ENCODE results near the gene FHIT. TPM values are rescaled to one million over a fixed set of nuclear protein-coding genes. Genes with fewer than 3 reads are reported as not detected.

FHIT gene
- total RNA-seq, 1 experiment from 2014 or later = 2.1 TPM

- DNase-seq (ENCODE audit: extremely low read depth, low read depth) = no peak
Observed at GRCh38 chr3:59733041-59733809, 1518.0 kb downstream of the FHIT start.

DNA sequence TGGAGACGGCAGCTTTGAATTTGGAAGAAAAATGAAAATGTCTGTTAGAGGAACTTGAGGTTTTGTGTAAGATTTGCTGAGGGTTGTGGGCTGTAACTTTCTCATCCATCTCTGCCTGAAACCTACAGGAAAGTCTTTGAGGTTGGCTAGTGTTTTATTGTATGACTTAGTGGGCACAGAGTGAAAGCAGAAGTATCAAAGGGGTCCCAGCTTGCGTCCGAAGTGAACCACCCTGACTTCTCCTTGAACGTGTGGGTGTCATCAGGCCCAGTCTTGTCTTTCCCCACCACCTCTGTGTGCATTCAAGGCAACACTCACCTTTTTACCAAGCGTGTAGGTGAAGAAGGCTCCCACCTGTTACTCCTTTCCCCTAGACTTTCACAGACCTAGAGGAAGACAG lies 1519.3 kb downstream of the FHIT start:
- DNase-seq (ENCODE audit: extremely low read depth, low read depth) = no peak

DNA sequence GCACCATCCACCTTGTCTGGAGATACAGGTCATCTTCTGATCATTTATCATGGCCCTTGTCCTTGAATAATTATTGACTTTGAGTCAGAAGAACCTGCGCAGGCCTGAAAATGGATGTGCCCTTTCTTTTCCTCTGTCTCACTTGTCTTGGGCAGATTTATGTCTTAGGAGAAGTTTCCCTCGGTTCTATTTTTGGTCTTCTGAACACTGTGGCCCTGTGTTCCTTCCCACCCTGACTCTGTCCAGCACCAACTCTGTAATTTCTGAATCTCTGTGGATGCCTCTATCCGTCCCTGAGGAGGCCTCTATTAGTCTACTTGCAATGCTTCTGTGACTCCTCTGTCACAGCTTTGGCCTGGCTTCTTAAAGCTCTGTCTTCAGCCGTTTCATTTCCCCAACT lies 1520.7 kb downstream of the FHIT start:
- no peak for DNase-seq (ENCODE audit: extremely low read depth, low read depth)

DNA sequence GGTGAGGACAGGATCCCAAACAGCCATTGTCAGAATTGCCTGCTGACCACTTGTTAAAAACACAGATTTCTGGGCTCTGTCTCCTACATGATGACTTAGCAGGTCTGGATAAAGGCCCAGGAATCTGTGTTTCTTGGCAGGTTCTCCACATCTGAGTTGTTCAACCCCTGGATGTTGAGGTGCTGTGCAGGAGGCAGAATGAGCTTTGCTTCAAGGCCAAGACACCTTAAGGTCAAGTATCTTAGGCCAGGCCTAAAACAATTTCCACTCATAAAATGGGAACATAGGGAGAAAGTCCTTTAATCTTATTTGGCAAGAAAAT lies 1522.7 kb downstream of the FHIT start:
- no peak for DNase-seq (ENCODE audit: extremely low read depth, low read depth)

GRCh38 chr3:59727902-59728586 lies 1523.2 kb downstream of the FHIT start:
- DNase-seq (ENCODE audit: extremely low read depth, low read depth) = no peak

GRCh38 chr3:59726279-59726678 lies 1525.0 kb downstream of the FHIT start:
- no peak for DNase-seq (ENCODE audit: extremely low read depth, low read depth)

GRCh38 chr3:59717679-59718205 lies 1533.5 kb downstream of the FHIT start:
- no peak for DNase-seq (ENCODE audit: extremely low read depth, low read depth)

GRCh38 chr3:59714066-59714465 lies 1537.2 kb downstream of the FHIT start:
- no peak for DNase-seq (ENCODE audit: extremely low read depth, low read depth)

DNA sequence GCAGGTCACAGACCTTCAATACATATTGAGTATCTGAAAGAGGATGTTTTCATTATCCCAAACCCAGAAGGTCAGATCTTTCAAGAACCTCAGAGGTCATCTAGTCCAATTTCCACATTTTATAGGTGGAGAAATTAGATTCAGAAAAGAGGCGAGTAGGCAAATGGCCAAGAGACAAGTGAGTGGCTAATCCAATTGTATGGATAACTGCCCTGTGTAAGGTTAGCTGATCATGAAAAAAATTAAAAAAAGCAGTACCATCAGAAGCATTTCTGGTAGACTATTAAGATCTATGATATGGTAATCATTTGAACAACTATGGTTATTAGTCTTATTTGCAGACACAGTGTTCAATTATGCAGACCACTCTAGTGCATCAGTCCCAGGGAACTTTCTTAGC lies 1540.7 kb downstream of the FHIT start:
- no peak for DNase-seq (ENCODE audit: extremely low read depth, low read depth)

DNA sequence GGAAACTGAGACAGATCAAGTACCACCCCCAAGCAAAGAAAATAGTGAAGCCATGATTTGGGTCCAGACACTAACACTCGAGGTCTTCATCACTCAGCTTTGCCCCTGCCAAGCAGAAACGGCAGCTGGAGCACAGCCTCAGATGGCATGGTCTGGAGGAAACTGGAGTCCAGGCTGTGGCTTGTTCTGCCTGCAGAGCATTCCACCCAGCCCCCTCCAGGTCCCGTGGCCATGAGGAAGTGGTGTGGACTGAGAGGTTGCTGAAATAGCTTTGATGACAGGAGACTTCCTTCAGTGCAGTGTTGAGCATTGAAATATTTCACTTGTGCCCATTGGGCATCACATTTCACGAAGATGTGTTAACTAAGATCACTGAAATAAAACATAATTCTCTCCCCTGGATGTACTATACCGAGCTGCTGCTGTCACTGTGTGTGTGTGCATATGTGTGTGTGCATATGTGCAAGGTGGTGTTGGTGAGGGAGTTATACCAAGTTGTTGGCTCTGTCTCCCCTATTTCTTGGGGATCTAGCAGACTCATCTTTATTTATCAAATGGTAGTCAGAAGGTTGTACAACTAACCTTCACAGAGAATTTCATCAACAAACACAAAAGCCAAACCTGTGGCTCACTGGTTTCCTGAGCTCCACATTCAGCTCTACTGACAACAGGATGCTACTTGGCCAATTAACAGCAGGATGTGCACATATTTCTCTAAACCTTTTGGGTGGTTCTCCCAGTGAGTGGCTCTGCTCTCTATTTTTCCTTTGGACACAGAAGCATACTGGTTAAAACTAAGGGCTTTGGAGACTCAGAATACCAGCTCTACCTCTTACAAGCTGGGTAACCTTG lies 1541.3 kb downstream of the FHIT start:
- DNase-seq (ENCODE audit: extremely low read depth, low read depth) = no peak

GRCh38 chr3:59708202-59708601 lies 1543.0 kb downstream of the FHIT start:
- DNase-seq (ENCODE audit: extremely low read depth, low read depth) = no peak

DNA sequence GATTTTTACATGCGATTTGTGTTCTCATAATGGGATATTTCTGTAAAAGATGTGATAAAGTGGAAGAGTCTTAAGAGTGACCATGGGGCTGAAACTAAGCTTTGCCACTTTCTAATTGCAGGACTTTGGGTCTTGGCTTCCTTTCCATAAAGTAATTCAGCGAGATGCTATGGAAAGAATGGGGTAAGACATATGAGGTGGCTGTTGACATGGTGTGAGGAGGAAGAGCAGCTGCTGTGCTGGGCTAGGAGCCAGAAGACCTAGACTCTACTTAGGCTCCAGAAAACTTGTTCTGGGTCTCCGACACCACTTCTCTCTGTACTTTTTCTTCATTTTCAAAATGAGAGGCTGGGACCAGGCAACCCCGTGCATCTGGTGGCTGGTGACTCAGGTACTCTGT lies 1547.0 kb downstream of the FHIT start:
- DNase-seq (ENCODE audit: extremely low read depth, low read depth) = no peak

DNA sequence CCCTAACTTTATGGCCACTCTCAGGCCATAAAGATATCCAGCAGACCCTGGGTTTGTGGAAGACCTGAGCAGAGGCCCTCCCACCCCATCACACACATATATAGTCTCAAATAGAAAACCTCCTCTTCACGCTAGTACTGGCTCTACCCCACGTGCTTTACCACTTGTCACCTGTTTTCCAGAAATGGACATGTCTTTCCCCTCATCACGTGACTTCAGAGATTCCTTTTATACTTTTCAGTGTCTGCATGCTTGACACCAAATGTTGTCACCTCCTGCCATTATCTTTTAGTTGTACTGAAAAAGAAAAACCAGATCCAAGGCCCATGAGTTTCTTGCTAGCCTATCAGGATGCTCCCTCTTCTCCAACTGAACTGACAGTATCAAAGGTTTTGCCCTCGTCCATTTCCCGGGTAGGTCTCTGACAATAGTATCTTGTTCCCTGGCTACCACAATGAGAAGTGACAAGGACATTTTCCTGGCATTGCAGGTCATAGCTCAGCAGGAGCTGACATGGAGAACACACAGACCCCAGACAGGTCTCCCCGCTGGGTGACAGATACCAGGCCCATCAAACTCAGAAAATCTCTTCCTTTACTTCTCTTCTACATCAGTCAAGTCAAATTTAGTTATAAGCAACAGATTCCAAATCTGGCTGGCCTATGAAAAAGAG lies 1551.5 kb downstream of the FHIT start:
- no peak for DNase-seq (ENCODE audit: extremely low read depth, low read depth)

Small RNA genes within 50 kb of the gene (small RNA-seq; reads per million reads assigned to genes)
- 0 reads per million in 2 experiments for gene MIR548BB
- 0 to 0.12 reads per million in 2 experiments for gene RF00012

All from NCI-H460 (cell line).